ENCODE results near the gene MYO15B. TPM values are rescaled to one million over a fixed set of nuclear protein-coding genes. Genes with fewer than 3 reads are reported as not detected.

MYO15B gene
- total RNA-seq, 1 donor from 2014 or later, result 4.3 TPM

DNA sequence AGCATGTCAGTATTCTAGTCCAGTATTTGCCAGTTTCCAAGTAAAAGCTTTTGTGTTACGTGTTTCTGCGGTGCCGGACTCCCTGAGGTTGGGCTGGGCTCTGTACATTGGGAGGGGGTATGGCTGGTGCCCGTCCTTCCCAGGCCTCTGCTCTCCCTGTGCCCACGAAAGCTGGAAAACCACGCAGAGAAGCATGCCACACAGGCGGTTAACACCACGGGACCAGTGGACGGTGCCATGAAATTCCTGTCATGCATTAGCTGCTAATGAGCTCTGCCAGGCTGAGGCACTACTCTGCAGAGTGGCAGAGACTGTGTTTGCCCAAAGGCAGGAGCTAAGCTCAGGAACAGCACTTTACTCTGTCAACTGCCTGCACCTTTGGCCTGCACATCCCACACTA, 53.7 kb downstream of the MYO15B start:
- TF ChIP-seq, protein P1, sequence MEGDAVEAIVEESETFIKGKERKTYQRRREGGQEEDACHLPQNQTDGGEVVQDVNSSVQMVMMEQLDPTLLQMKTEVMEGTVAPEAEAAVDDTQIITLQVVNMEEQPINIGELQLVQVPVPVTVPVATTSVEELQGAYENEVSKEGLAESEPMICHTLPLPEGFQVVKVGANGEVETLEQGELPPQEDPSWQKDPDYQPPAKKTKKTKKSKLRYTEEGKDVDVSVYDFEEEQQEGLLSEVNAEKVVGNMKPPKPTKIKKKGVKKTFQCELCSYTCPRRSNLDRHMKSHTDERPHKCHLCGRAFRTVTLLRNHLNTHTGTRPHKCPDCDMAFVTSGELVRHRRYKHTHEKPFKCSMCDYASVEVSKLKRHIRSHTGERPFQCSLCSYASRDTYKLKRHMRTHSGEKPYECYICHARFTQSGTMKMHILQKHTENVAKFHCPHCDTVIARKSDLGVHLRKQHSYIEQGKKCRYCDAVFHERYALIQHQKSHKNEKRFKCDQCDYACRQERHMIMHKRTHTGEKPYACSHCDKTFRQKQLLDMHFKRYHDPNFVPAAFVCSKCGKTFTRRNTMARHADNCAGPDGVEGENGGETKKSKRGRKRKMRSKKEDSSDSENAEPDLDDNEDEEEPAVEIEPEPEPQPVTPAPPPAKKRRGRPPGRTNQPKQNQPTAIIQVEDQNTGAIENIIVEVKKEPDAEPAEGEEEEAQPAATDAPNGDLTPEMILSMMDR (IDR thresholded peaks at IDR 0.05; ENCODE audit: insufficient read depth, low read length, poor library complexity, severe bottlenecking), result no peak
- no peak for DNase-seq (ENCODE audit: low read depth)
- H3K4me3 ChIP-seq (ENCODE audit: low read depth, low read length), result no peak overlapping the region
- no peaks in the 10 kb centered on the region for H3K36me3 ChIP-seq (ENCODE audit: control insufficient read depth, insufficient read depth, low read length)
- H3K27me3 ChIP-seq (ENCODE audit: control insufficient read depth, insufficient read depth, low read length), result no peaks in the 10 kb centered on the region

DNA sequence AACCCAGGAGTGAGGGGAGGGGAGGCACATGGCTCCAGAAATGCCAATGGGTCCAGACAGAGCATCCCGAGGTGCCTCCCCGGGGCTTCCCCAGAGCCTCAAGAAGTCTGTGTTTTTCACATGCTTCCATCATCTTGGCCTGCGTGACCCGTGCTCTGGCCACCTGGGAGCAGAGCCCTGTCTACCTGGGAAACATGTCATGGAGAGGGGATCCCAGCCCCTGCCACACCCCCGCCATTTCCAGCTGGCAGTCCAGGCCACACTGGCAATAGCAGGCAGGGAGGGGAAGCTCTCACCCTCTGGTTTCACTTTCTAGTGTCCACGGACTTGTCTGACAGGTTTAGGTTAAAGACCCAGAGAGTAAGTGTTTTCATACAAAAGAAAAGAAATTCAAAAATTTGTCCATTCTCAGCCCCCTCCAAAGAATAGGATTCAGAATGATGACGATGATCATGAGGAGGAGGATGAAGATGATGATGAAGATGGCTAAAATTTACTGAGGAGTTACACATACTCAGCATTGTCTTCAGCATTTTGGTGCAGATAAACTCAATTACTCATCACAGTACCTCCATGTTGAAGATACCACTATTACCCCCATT, 54.7 kb downstream of the MYO15B start:
- TF ChIP-seq, protein P1 (IDR thresholded peaks at IDR 0.05; ENCODE audit: insufficient read depth, low read length, poor library complexity, severe bottlenecking), result no peak
- Histone ChIP-seq H3K4me3 (ENCODE audit: low read depth, low read length) (no peak overlapping the region), H3K27me3 (ENCODE audit: control insufficient read depth, insufficient read depth, low read length) (no peaks in the 10 kb centered on the region), H3K36me3 (ENCODE audit: control insufficient read depth, insufficient read depth, low read length) (peaks cover 1% of the 10 kb centered on the region)
- DNase-seq (ENCODE audit: low read depth), result no peak

DNA sequence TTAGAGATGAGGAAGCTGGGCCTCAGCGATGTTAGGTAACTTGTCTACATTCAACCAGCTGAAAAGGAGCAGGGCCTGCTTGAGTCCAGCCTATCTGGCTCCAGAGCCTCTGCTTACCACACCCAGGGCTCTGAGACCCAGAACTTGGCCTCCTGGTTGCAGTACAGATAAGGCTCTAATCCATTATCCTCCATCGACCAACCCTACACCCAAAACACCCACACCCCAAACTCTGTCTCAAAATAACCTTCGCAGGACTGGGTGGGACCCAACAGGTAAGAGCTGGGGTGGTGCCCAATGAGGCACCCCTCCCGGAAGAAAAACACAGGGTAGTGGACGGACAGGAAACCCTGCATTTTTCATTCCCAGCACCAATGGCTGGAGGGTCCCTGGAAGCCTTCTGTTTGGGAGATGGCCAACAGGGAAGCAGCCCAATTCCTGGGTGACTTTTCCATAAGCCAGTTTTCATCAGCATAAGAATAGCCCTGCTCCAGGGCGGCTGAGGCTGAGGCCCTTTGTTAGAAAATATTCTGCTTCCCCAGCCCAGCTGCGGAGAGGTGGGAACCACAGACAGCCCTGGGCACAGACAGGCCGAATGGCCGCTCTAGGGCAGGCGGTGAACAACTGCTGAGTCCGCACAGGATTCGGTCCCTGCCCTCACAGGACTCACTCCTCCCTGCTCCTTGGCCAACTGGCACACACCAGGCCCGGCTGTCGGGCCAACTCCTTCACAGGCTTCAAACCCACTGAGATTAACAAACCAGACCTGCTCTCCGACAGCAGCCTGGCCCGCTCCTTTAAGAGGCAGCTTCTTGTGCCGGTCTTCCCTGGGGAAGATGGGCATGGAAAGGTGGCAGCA, 55.4 kb downstream of the MYO15B start:
- Histone ChIP-seq H3K27me3 (ENCODE audit: control insufficient read depth, insufficient read depth, low read length) (no peaks in the 10 kb centered on the region), H3K4me3 (ENCODE audit: low read depth, low read length) (no peak overlapping the region), H3K36me3 (ENCODE audit: control insufficient read depth, insufficient read depth, low read length) (peaks cover 1% of the 10 kb centered on the region)
- TF ChIP-seq, protein P1 (IDR thresholded peaks at IDR 0.05; ENCODE audit: insufficient read depth, low read length, poor library complexity, severe bottlenecking), result no peak
- no peak for DNase-seq (ENCODE audit: low read depth)

DNA sequence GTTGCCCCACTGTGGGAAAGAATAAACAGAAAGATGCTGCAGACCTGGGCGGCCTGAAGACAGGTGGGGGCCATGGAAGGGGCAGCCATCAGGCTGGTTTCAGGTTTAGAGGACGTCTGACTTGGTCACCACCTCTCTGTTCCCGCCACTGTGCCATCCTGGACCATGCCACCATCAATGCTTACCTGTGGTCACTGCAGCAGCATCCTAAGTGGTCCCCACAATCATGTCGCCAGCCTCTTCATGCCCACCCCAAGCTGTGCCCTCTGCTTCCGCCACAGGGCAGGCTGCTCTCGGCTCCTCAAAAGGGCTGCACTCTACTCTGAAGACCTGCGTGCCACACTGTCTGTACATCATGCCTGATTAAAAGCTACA, 56.0 kb downstream of the MYO15B start:
- TF ChIP-seq, protein P1 (IDR thresholded peaks at IDR 0.05; ENCODE audit: insufficient read depth, low read length, poor library complexity, severe bottlenecking), result no peak
- DNase-seq (ENCODE audit: low read depth), result no peak
- peaks cover 1% of the 10 kb centered on the region for H3K36me3 ChIP-seq (ENCODE audit: control insufficient read depth, insufficient read depth, low read length)
- H3K4me3 ChIP-seq (ENCODE audit: low read depth, low read length), result no peak overlapping the region
- no peaks in the 10 kb centered on the region for H3K27me3 ChIP-seq (ENCODE audit: control insufficient read depth, insufficient read depth, low read length)

DNA sequence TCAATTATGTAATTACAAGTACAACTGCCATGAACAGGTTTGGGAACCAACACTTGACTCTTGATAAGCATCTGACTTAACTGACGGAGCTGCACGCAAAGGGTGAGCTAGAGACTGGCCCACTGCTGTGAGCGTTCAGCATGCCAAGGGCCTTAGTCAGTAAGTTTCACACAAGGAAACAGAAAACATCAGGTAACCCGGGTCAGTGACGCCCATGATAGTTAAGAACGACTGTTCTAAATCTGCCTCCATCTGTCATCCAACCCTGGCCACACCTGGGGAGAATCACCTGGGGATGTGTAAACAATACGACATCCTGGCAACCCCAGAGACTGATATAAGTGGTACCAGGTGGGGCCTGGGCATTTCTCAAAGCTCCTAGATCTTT, 57.9 kb downstream of the MYO15B start:
- Histone ChIP-seq H3K27me3 (ENCODE audit: control insufficient read depth, insufficient read depth, low read length) (no peaks in the 10 kb centered on the region), H3K36me3 (ENCODE audit: control insufficient read depth, insufficient read depth, low read length) (peaks cover 2% of the 10 kb centered on the region), H3K4me3 (ENCODE audit: low read depth, low read length) (no peak overlapping the region)
- DNase-seq (ENCODE audit: low read depth), result peak; percentile 94
- TF ChIP-seq, protein P1 (IDR thresholded peaks at IDR 0.05; ENCODE audit: insufficient read depth, low read length, poor library complexity, severe bottlenecking), result no peak

Measured in kidney epithelial cell (primary cell).